Retinal pigment epithelial cell (primary cell): ENCODE measurements around the gene NEK8.
A peak's percentile ranks its signal among the peaks of the same experiment; 100 is the strongest.
"Not testable (repeated sequence)": the region's sequence is repeated elsewhere in the genome, so short reads cannot be mapped to it uniquely, and the experiment has no call there.

ENCODE experiments used
- DNase-seq: peaks from one replicate; pipeline ENCODE4 v3.0.0-alpha.2; 2010; ENCODE audit warnings: low read depth
- H3K4me3 ChIP-seq: 2 replicates; pipeline ENCODE4 v1.5.1; 2011; ENCODE audit warnings: mild to moderate bottlenecking, low read length, control low read depth, moderate library complexity
- CTCF ChIP-seq: conservative IDR thresholded peaks from 2 replicates; pipeline ENCODE4 v1.5.1; 2011; ENCODE audit warnings: low read depth, low read length, control low read depth, inconsistent platforms

The NEK8 gene

DNA sequence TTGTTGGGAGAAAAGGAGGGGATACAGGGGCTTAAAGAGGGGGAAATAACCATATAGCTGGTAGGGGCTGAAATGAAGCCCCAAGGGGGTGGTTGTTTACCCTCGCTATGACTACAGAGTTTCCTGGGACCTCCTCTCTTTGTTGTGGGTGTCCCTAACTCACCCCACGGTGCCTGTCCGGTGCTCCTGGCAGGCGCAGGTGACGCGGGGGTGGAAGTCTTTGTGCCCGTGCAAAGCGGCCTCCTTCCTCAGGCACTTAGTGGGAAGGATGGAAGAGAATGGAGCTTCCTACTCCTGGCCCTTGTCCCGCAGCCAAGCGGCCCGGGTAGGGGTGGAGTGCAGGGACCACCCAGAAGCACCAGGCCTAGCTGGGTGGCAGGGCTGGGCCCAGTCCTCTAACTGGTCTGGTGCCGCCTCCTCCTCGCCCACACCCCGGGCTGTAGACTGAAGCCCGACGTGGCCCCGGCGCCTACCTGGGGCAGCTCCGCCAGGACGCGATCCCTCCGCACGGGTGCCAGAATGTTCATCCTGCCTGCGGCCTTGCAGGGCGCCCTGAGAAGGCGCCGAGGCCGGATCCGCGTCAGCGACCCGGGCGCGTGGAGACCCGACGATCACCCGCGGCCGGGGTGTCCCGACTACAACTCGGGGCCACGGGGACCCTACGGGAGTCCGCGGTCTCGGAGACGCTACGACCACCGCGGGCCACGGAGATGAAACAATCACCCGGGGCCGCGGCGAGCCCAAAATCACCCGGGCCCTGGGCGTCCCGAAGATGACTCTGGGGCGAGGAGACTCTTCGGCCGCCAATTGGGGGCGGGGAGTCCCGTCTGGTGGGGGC lies 11.6 kb upstream of the NEK8 start:
- peak; percentile 8 for DNase-seq
- H3K4me3 ChIP-seq: peak overlapping the region; percentile 81
- no peak for TF ChIP-seq CTCF

DNA sequence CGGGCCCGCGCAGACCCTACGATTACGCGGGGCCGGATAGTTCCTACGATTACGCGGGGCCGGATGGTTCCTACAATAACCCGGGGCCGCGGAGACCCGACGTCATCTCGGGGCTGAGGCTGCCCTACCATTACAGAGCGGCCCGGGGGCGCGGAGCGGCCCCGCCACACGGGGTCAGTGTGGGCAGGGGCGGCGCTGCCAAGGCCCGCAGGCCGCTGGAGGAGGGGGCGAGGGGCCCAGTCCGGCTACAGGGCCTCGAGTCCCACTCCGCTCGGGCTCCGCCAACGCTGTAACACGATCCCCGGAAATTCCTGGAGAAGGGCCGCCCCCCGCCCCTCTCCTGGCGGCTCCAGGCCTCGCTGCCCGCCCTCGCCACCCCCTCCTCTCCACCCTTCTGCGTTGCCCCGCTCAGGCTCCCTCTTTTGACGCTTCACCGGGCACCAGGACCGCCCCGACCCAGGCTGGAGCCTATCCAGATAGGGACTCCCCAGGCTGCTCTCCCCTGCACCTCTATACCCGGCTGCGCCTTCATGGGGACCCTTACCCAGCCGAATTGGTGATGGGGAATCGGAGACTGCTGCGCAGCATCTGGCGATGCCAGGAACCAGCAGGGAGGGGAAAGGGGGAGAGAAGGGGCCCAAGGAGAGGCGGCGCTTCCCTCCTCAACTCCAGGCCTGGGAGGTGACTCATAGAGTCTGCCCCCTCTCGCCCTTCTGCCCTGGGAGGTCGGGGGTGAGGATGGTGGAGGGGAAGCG lies 10.8 kb upstream of the NEK8 start, which contains the start of gene RAB34:
Gene RAB34, minus strand, starts transcription at position 291 of the 755 bp plus-strand sequence. CDS start 602 bp downstream, outside the sequence.
- peak within 1 kb of the TSS; percentile 81 for H3K4me3 ChIP-seq
- peak; percentile 45 for TF ChIP-seq CTCF
- DNase-seq: peak; percentile 68

GRCh38 chr17:28718333-28719020 lies 10.1 kb upstream of the NEK8 start:
- TF ChIP-seq CTCF: no peak
- H3K4me3 ChIP-seq: peak overlapping the region; percentile 81
- no peak for DNase-seq

DNA sequence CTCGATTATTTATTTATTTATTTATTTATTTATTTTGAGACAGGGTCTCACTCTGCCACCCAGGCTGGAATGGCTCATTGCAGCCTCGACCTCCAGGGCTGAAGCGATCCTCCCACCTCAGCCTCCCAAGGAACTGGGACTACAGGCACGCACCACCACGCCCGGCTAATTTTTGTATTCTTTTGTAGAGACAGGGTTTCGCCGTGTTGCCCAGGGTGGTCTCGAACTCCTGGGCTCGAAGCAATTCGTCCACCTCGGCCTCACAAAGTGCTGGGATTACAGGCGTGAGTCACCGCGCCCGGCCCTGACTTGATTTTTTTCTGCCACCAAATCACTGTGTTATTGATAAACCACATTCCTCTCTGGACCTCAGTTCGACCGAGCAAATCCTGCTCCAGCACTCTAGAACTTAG lies 9.6 kb upstream of the NEK8 start:
- TF ChIP-seq CTCF: no peak
- peak overlapping the region; percentile 79 for H3K4me3 ChIP-seq
- no peak for DNase-seq

DNA sequence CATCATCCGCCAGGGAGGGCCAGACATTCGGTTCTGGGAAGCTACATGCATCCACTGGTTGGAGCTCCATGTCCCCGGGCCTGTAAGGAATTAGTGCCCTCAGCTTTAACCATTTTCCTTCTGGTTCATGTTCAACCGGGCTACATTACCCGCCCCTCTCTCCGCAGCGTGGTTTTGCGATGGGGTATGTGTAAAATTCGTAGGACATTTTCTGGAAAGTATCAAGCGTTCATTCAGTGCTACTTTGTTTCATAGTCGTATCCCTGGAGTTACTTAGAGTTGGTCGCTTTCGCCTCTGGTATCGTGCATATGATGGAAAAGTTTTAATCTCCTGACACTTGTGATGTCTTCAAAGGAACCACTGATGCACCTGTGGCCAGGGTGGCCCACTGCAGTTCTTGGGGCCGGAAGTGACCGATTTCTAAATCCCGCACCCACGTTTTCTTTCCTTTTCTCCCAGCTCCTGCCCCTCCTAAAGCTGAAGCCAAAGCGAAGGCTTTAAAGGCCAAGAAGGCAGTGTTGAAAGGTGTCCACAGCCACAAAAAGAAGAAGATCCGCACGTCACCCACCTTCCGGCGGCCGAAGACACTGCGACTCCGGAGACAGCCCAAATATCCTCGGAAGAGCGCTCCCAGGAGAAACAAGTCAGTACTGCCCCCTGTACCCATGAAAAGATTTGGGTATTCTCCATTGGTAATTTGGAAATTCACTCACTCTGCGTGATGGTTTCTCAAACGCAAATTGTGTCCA lies 8.2 kb upstream of the NEK8 start:
- DNase-seq: peak; percentile 7
- TF ChIP-seq CTCF: no peak
- peak overlapping the region; percentile 79 for H3K4me3 ChIP-seq

DNA sequence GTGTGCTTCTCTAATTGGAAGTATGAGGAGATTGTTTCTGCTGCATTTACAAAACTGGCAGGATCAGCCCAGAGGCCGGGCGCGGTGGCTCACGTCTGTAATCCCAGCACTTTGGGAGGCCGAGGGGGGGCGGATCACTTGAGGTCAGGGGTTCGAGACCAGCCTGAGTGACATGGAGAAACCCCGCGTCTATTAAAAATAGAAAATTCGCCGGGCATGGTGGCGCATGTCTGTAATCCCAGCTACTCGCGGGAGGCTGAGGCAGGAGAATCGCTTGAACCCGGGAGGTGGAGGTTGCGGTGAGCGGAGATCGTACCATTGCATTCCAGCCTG lies 7.6 kb upstream of the NEK8 start:
- DNase-seq: not testable (repeated sequence)
- H3K4me3 ChIP-seq: peak overlapping the region; percentile 79
